ENCODE measurements around the gene KIAA0825. TPM values are rescaled to one million over a fixed set of nuclear protein-coding genes. Genes with fewer than 3 reads are reported as not detected.

KIAA0825 gene
- total RNA-seq, 1 donor from 2014 or later = 0.92 TPM

DNA sequence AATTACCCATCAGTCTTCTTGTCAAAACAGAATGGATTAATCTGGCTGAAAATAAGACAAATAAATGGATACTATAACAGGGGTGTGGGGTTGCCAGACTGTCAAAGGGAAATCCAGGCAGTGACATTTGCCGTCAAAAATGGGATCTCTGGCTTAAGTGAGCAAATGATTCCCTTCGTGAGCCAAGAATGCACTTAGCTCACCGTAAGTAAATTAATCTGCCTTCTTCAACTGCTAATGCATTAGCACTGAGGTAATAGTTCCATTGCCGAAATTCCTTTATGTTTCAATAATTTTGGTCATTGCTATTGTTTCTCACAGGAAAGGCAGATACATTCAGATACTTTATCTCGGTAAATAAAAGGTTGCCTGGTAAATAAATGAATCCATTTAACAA, 377.8 kb downstream of the KIAA0825 start:
- TF ChIP-seq, protein P1, sequence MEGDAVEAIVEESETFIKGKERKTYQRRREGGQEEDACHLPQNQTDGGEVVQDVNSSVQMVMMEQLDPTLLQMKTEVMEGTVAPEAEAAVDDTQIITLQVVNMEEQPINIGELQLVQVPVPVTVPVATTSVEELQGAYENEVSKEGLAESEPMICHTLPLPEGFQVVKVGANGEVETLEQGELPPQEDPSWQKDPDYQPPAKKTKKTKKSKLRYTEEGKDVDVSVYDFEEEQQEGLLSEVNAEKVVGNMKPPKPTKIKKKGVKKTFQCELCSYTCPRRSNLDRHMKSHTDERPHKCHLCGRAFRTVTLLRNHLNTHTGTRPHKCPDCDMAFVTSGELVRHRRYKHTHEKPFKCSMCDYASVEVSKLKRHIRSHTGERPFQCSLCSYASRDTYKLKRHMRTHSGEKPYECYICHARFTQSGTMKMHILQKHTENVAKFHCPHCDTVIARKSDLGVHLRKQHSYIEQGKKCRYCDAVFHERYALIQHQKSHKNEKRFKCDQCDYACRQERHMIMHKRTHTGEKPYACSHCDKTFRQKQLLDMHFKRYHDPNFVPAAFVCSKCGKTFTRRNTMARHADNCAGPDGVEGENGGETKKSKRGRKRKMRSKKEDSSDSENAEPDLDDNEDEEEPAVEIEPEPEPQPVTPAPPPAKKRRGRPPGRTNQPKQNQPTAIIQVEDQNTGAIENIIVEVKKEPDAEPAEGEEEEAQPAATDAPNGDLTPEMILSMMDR (conservative IDR thresholded peaks at IDR 0.05; ENCODE audit: low read depth, low read length) = no peak
- no peak overlapping the region for H3K4me3 ChIP-seq (ENCODE audit: low read depth, low read length)
- no peak for DNase-seq (ENCODE audit: low read depth)

DNA sequence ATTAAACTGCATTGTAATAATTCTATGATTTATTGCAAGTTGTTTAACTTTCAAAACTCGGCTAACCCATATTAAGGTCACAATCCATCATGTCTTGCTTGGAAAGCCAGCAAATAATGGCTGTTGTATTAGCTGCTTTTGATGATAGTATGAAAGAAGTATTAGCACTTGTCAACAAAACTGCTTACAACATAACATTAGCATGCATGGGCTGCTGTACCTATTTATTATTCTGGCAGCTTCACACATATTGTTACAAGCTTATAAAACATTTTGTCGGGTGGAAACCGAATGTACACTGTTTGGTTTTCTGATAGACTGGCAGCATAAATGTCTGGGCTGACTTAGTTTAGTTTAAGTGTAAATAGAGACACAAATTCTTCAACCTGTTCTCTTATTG, 378.3 kb downstream of the KIAA0825 start:
- H3K4me3 ChIP-seq (ENCODE audit: low read depth, low read length) = no peak overlapping the region
- TF ChIP-seq, protein P1 (conservative IDR thresholded peaks at IDR 0.05; ENCODE audit: low read depth, low read length) = no peak
- no peak for DNase-seq (ENCODE audit: low read depth)

DNA sequence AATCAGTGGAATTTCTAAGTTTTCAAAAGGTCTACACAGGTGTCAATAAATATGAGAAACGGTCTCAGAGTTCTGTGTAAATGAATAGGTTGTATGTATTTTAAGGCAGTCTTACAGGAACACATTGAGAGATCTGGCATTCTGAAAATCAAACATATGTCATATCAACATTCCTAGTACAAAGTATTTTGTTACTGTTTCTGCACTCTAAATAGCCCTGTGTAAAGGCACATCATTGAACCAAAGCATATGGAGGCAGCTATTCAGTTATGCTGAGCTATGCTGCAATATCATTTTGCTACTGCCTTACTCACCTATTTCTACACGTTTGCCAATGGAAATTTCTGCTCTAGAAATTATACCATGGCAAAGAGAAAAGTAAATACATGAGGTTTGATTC, 379.1 kb downstream of the KIAA0825 start:
- TF ChIP-seq, protein P1 (conservative IDR thresholded peaks at IDR 0.05; ENCODE audit: low read depth, low read length) = no peak
- DNase-seq (ENCODE audit: low read depth) = no peak
- H3K4me3 ChIP-seq (ENCODE audit: low read depth, low read length) = no peak overlapping the region

DNA sequence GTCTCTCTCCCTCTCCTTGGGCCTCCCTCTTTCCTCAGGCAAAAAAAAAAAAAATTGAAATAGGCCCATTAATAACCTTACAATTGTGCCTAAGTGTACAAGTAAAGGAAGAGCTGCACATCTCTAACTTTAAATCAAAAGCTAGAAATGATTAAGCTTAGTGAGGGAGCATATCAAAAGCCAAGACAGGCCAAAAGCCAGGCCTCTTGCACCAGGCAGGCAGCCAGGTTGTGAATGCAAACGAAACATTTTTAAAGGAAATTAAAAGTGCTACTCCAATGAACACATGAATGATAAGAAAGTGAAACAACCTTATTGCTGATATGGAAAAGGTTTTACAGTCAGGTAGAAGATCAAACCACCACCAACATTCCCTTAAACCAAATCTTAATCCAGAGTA, 383.4 kb downstream of the KIAA0825 start:
- no peak overlapping the region for H3K4me3 ChIP-seq (ENCODE audit: low read depth, low read length)
- TF ChIP-seq, protein P1 (conservative IDR thresholded peaks at IDR 0.05; ENCODE audit: low read depth, low read length) = no peak
- no peak for DNase-seq (ENCODE audit: low read depth)

DNA sequence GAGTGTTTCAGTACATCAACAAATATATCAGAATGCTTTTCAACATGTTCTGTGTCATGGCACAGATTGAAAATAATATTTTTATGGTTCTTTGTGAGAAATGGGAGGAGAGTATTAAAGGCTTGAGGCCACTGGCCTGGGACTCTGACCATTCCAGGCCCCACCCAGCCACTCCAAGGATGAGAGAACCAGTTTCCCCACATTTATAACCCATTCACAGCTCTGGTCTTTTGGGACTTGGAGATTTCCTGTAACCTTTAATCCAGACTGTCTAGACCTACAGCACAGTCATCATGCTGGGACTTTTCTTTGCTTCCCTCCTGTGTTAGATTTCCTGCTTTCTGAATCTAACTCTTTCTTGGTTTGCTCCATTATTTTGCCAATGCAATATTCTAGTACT, 389.6 kb downstream of the KIAA0825 start:
- TF ChIP-seq, protein P1 (conservative IDR thresholded peaks at IDR 0.05; ENCODE audit: low read depth, low read length) = no peak
- no peak overlapping the region for H3K4me3 ChIP-seq (ENCODE audit: low read depth, low read length)
- DNase-seq (ENCODE audit: low read depth) = no peak

DNA sequence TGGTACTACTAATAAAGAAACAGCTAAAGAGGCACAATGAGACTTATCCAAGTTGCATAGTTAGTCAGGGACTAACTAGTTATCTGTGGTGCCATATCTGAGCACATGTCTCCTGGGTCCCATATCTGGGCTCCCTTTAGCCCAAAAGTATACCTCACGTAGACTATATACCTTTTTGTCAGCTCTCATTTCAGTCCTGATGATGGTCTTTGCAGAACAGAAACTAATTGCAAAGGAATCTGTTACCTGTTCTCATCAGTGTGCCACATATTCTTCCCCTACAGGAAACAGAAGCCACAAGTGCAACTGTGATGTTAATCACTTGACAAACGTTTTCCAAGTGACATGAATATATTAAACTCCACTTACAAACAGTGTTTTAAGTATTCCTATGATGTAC, 395.2 kb downstream of the KIAA0825 start:
- TF ChIP-seq, protein P1 (conservative IDR thresholded peaks at IDR 0.05; ENCODE audit: low read depth, low read length) = no peak
- no peak for DNase-seq (ENCODE audit: low read depth)
- H3K4me3 ChIP-seq (ENCODE audit: low read depth, low read length) = no peak overlapping the region

DNA sequence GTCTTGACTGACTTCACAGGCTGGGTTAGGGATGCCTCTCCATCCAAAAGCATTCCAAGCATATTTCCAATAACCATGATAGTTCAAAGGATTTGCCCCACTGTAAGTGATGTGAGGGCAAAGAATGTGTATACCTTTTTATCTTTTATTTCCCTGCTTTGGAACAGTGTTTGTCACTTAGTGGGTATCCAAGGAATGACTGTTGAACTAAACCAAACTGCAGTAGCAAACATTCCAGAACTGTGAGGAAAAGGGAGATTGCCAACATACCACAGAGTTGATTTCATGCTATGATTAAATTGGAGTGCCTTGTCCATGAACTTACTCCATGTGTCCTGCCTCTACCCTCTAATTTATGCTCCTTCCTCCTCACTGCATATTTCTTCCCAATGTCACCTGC, 400.0 kb downstream of the KIAA0825 start:
- TF ChIP-seq, protein P1 (conservative IDR thresholded peaks at IDR 0.05; ENCODE audit: low read depth, low read length) = no peak
- DNase-seq (ENCODE audit: low read depth) = peak; percentile 80

More for the DNA sequence above, 400.0 kb downstream of the KIAA0825 start:
- no peak overlapping the region for H3K4me3 ChIP-seq (ENCODE audit: low read depth, low read length)

Measured in epithelial cell of proximal tubule (primary cell).